Activated naive CD8-positive, alpha-beta T cell treated with anti-CD3 and anti-CD28 coated beads, Interleukin-2, amount 50 U/mL, for 16 hours (primary cell): Measurements from ENCODE around the gene DNAJC2.

ENCODE experiments used
- DNase-seq: peaks from one replicate; pipeline ENCODE4 v3.0.0-alpha.2; 2020; ENCODE audit warnings: low read depth, low spot score

Gene DNAJC2

GRCh38 chr7:103344453-103345149, at the start of gene DNAJC2:
Gene DNAJC2, minus strand, starts transcription at chr7:103344767. Its CDS starts 145 bp downstream, at chr7:103344622.
- peak; percentile 70 for DNase-seq

DNA sequence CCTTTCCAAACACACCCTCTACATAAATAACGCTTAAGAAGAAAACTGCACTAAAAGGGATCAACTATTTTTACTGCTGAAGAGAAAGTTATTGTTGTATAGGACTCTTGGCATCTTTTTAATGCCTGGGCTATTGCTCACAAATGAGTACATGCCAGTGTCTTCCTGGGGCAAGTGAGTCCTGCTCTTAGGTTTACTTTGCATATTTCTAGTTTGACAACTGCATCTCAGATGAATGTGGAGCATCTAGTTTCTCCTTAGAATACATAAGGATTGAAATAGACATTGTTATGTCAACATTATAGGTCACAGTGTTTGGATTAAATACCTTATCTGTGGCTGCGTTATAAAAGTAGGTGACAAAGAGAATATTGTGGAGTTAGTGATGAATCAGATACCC, 47.4 kb upstream of the DNAJC2 start:
- DNase-seq: no peak

DNA sequence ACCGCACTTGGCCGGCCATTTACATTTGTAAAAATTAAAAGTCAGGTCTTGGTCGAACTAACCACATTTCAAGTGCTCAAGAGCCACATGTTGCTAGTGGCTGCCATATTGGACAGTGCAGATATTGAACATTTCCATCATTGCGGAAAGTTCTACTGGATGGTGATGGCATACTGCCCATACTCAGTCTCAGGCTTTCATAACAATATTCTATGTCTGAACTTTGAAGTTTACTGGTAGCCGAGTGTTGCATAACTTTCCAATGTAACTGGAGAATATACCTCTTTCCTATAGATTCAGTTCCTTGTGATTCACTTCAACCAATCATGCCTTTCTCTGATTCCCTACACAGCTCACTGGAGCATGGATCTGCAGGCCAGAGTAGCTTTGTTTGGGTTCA, 46.6 kb upstream of the DNAJC2 start:
- DNase-seq: no peak

DNA sequence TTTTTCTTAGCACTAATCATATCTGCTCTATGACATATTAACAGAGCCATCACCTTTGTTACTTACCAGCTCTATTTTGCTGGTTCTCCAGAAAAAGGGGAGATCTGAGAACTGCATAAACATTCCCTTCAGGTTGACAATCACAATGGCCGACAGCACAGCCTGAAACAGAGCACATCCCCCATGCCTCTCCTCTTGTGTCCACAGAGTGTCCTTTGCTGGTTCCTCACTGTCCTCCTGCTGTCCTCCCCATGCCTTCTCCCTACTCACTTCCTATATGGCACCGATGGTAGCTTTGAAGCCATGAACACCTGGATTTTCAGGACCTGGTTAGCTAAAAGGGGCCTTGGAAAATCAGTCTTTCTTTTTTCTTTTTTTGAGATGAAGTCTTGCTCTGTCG, 44.7 kb upstream of the DNAJC2 start:
- DNase-seq: no peak

- no peak for DNase-seq
Observed at GRCh38 chr7:103388469-103389140, 44.0 kb upstream of the DNAJC2 start.

DNA sequence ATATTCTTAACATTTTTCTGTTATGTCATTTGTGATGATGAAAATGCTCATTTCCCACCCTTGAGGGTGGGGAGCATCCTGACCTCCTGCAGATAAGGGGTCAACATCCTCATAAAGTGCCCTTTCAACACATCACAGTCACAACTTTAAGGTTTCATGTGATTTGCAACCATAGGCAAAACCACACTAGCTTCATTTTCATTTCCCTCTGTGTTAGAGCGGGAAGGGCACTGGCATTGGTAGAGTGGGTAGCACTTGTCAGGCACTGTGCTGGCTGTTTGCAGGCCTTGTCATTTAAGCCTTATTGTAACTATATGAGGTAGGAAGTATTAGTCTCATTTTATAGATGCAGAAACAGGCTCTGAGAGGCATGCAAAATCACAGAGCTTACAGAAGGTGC, 42.7 kb upstream of the DNAJC2 start:
- DNase-seq: no peak

DNA sequence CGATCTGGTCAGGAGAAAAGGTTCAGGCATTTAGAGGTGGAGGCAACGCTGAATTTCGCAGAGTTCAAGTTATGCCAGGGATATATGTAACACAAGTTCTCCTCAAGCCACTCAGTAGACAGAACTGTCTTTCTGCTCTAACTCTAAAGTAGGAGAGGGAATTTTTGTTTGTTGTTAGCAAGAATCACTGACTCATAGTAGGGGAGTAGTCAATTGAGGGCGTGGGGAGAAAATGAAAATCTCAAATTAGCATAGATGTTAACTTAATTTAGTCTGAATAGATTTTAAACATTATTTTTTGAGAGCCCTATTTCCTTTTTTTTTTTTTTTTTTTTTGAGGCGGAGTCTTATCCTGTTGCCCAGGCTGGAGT, 37.5 kb upstream of the DNAJC2 start:
- no peak for DNase-seq

- no peak for DNase-seq
Observed at GRCh38 chr7:103381280-103382031, 36.9 kb upstream of the DNAJC2 start.

GRCh38 chr7:103380395-103381191, 36.0 kb upstream of the DNAJC2 start:
- no peak for DNase-seq

DNA sequence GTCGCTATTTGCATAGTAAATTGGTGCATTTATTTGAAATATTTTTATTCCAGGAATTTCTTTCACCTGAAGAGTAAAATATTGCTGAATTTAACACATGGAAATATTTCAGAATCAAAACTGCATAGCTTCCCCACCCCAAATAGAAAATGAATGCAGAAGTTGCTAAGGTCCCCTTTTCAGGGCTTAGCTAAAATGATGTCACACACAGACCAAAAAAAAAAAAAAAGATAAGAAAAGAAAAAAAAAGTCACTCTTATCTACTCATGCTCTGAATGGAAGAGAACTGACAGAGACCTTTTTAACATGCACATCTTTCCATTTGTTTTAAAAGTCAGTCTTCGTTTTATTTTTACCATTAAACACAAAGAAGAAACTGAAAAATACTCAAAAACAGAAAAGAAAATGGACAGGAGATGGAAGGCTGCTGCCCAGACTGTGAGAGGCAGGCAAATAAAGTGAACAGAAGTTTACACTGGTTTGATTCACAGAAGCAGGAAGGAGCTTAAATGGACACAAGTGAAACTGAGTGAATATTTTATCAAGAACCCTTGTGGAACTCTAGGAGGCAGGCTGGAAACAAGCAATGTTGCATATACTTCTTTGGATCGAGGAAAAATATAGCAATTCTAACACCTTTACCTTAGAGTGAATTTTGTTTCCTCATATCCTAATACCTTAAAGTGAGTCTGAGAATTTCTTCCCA, 34.9 kb upstream of the DNAJC2 start:
- no peak for DNase-seq

DNA sequence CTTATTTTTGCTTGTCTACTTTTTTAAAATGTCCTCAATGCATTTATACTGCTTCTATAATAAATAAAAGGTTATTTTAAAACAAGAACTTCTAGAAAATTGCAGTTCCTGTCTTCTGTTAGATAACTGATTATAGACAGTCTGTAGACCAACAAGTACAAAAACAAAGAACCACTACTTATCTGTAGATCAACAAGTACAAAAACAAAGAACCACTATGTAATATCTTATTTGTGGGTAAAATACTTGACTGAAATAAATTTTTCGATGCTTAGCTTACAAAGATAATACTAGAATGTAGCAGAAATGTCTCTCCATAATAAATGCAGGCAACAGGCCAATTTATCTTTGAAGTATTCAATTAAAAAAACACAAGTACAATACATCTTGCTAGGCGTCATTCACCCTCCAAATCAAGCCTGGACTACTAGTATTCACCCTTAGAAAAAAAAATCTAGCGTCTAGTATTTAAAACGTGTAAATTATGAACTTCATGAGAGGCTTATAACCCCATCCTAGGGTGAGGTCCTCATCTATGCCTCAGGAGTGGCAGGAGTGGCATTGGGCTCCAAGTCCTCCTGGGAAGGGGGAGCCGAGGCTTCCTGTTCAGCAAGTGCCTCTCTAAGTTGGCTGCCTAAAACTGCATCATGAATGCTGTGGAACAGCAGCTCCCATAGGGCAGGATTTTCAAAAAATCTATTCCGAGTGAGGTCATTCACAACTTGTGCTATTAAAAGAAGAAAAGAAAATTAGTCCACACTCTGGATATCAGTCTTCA, 29.5 kb upstream of the DNAJC2 start:
- DNase-seq: no peak

DNA sequence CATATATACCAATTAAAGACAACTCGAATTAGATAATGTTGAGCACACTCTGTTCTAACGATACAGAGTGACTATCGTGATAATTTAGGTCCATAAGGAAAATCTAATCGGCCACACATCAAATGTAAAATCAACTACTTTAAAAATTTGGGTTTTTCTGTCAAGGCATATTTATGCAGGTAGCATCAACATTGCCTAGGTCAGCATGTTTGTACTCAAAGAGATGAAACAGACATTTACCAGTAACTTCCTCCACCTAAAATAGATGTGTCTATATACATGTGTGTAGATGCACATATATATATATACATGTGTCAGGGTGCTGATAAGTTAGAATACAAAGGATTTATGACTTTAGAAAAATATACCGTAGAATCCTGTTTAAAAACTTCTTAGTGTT, 24.9 kb upstream of the DNAJC2 start:
- no peak for DNase-seq

- DNase-seq: no peak
Observed at GRCh38 chr7:103349805-103350204, 5.2 kb upstream of the DNAJC2 start.

GRCh38 chr7:103348959-103349358, 4.4 kb upstream of the DNAJC2 start:
- DNase-seq: no peak

GRCh38 chr7:103348452-103348851, 3.9 kb upstream of the DNAJC2 start:
- DNase-seq: no peak

DNA sequence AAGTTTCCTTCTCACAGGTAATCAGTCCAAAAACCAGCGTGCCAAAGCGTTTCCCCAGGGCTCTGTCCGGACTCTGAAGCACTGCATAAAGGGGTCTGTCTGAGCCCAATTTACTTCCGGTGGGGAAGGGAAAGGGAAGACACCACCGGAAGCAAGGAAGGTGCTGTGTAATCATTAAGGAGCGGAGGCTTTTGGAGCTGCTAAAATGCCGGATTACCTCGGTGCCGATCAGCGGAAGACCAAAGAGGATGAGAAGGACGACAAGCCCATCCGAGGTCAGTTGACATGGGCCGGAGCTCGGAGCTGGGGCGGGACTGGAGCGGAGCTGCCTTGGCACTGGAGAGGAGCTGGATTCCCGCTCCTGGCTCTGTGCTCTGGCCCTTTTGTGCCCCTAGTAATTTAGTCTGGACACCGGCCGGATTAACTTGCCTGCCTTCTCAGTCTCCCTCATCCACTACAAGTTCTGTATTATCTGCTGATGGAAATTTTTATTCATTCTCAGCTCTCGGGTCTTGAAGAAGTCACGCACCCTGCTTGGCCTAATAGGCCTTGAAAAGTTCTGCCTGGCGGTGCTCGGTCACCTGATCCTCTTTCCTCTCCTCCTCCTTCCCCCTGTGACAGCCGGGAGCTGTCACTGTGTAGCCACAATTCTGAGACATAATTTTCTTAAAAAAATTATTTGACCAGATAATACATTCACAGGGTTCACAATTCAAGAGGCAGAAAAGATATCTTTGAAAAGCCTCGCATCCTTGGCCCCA, 3.1 kb upstream of the DNAJC2 start, which contains the start of gene PSMC2:
Gene PSMC2 (plus strand): TSS at position 137 of the 761 bp plus-strand sequence. CDS start 69 bp downstream, at position 206.
- DNase-seq: peak; percentile 65

GRCh38 chr7:103346396-103346795, 1.8 kb upstream of the DNAJC2 start:
- DNase-seq: no peak

DNA sequence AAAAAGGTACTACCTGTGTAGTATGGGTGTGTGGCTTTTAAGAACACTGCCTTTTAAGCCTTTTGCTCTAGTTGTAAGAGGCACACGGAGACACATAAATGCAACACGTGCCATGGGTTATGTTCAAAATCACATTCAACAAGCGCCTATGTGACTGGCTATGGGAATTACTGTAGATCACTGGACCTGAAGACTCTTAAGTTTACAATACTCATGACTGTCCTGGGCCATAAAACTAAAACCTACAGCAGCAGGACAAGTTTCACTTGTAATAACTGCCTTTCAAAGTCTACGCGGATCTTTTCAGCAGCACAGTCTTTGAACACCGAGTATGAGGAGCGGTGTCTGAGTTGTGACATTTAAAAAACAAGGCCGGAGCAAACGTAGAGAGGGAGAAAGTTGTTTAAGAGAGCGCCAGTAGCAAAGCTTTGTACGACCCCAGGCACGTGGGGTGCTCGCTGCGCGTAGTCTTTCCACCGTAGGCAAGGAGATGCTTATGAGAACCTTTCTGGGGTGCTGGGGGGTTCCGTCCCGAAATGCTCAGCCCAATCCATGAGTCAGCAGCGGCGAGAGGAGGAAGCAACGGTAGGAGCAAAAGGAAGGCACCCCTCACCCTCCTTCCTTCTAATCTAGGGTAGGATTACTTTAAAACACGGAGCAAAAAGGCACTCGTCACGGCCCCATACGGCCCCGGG, 662 bp downstream of the DNAJC2 start:
- DNase-seq: no peak

GRCh38 chr7:103343332-103343731, 1.2 kb downstream of the DNAJC2 start:
- DNase-seq: no peak
